ENCODE measurements around the gene CD248. TPM values are rescaled to one million over a fixed set of nuclear protein-coding genes. Genes with fewer than 3 reads are reported as not detected.
A peak's percentile ranks its signal among the peaks of the same experiment; 100 is the strongest.

CD248 gene, protein sequence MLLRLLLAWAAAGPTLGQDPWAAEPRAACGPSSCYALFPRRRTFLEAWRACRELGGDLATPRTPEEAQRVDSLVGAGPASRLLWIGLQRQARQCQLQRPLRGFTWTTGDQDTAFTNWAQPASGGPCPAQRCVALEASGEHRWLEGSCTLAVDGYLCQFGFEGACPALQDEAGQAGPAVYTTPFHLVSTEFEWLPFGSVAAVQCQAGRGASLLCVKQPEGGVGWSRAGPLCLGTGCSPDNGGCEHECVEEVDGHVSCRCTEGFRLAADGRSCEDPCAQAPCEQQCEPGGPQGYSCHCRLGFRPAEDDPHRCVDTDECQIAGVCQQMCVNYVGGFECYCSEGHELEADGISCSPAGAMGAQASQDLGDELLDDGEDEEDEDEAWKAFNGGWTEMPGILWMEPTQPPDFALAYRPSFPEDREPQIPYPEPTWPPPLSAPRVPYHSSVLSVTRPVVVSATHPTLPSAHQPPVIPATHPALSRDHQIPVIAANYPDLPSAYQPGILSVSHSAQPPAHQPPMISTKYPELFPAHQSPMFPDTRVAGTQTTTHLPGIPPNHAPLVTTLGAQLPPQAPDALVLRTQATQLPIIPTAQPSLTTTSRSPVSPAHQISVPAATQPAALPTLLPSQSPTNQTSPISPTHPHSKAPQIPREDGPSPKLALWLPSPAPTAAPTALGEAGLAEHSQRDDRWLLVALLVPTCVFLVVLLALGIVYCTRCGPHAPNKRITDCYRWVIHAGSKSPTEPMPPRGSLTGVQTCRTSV
- 103 TPM for polyA plus RNA-seq (2012; ENCODE audit: insufficient read length, low read depth)

GRCh38 chr11:66316849-66317251 lies at the start of gene CD248:
CD248 (minus strand) TSS chr11:66317044; CDS start chr11:66317027, 17 bp downstream.
- TF ChIP-seq POLR2AphosphoS5 (IDR thresholded peaks at IDR 0.05; ENCODE audit: low read depth, low read length), result peak; percentile 67
- no peak for TF ChIP-seq FOXP2 (optimal IDR thresholded peaks at IDR 0.05; ENCODE audit: borderline replicate concordance, extremely low read depth, extremely low read length, insufficient read depth)
- peak; percentile 40; the same call in 1 of the 2 replicates for TF ChIP-seq TAF1 (IDR thresholded peaks at IDR 0.05; ENCODE audit: borderline replicate concordance, insufficient read depth, low read length)

GRCh38 chr11:66365711-66366619 lies 49.1 kb upstream of the CD248 start:
- TF ChIP-seq POLR2AphosphoS5 (IDR thresholded peaks at IDR 0.05; ENCODE audit: low read depth, low read length) (no peak), FOXP2 (optimal IDR thresholded peaks at IDR 0.05; ENCODE audit: borderline replicate concordance, extremely low read depth, extremely low read length, insufficient read depth) (no peak), TAF1 (IDR thresholded peaks at IDR 0.05; ENCODE audit: borderline replicate concordance, insufficient read depth, low read length) (no peak), SIN3A (IDR thresholded peaks at IDR 0.05; ENCODE audit: borderline replicate concordance, insufficient read depth, low read length) (no peak), REST (IDR thresholded peaks at IDR 0.05; ENCODE audit: insufficient read depth in 1 of 2, low read depth in 2 of 2, low read length in 2 of 2) (no peak)

GRCh38 chr11:66365166-66365565 lies 48.3 kb upstream of the CD248 start:
- TF ChIP-seq SIN3A (IDR thresholded peaks at IDR 0.05; ENCODE audit: borderline replicate concordance, insufficient read depth, low read length) (no peak), FOXP2 (optimal IDR thresholded peaks at IDR 0.05; ENCODE audit: borderline replicate concordance, extremely low read depth, extremely low read length, insufficient read depth) (no peak), TAF1 (IDR thresholded peaks at IDR 0.05; ENCODE audit: borderline replicate concordance, insufficient read depth, low read length) (no peak), REST (IDR thresholded peaks at IDR 0.05; ENCODE audit: insufficient read depth in 1 of 2, low read depth in 2 of 2, low read length in 2 of 2) (no peak), POLR2AphosphoS5 (IDR thresholded peaks at IDR 0.05; ENCODE audit: low read depth, low read length) (no peak)

DNA sequence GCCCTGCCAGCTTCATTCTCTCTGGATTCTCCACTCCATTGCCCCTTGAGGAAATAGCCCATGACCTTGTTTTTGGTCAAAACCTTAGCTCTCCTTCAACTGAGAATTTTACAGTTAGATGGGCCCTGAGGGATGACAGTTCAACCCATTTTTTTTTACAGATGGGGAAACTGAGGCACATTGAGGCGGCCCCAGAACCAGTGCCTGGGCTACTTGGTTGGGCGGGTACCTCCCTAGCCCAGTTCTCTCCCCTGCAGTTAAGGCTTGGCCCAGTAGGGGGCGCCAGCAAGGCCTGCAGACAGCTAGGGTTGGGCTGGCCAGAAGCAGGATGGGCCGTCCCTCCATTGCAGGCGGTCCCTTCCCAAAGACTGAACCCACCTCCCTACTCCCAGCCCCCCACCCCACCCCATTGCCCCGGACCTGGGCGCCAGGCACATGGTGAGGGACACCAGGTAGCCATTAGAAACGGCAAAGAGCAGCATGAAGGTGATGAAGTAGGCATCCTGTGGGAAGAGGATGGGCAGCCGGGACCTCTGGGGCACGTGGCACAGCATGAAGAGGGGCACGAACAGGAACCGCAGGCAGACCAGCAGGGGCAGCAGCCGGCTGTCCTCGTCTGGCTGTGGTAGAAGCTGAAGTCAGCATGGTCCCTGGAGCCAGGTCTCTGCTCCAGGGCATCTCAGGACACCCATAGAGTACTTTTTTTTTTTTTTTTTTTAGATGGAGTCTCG lies 47.1 kb upstream of the CD248 start:
- TF ChIP-seq TAF1 (IDR thresholded peaks at IDR 0.05; ENCODE audit: borderline replicate concordance, insufficient read depth, low read length), result no peak
- no peak for TF ChIP-seq SIN3A (IDR thresholded peaks at IDR 0.05; ENCODE audit: borderline replicate concordance, insufficient read depth, low read length)
- TF ChIP-seq FOXP2 (optimal IDR thresholded peaks at IDR 0.05; ENCODE audit: borderline replicate concordance, extremely low read depth, extremely low read length, insufficient read depth), result no peak
- no peak for TF ChIP-seq POLR2AphosphoS5 (IDR thresholded peaks at IDR 0.05; ENCODE audit: low read depth, low read length)
- TF ChIP-seq REST (IDR thresholded peaks at IDR 0.05; ENCODE audit: insufficient read depth in 1 of 2, low read depth in 2 of 2, low read length in 2 of 2), result no peak

Data from PFSK-1 (cell line).